GM13977 (cell line): ENCODE data around the gene HNRNPM.
"Not testable (repeated sequence)": the region's sequence is repeated elsewhere in the genome, so short reads cannot be mapped to it uniquely, and the experiment has no call there.

Experiments
- DNase-seq: peaks from one replicate; pipeline ENCODE4 v3.0.0; 2012; ENCODE audit warnings: low spot score
- in situ Hi-C: fragments of 300-500 bp; cut with MboI; formaldehyde crosslinking; loops from one replicate; pipeline ENCODE4 v1.12.0; 2022; ENCODE audit warnings: low sequenced_read_pairs, low pct_unique_long_range_greater_than_20kb, mixed read lengths, inconsistent platforms; ENCODE audit not compliant: unreplicated experiment
- TF ChIP-seq, protein P1 (sequence below): IDR thresholded peaks from 2 replicates; pipeline ENCODE4 v1.5.1; 2012; ENCODE audit warnings: mild to moderate bottlenecking, control low read depth; ENCODE audit not compliant: insufficient read depth; ENCODE audit errors: extremely low read depth, missing control alignments

The HNRNPM gene

DNA sequence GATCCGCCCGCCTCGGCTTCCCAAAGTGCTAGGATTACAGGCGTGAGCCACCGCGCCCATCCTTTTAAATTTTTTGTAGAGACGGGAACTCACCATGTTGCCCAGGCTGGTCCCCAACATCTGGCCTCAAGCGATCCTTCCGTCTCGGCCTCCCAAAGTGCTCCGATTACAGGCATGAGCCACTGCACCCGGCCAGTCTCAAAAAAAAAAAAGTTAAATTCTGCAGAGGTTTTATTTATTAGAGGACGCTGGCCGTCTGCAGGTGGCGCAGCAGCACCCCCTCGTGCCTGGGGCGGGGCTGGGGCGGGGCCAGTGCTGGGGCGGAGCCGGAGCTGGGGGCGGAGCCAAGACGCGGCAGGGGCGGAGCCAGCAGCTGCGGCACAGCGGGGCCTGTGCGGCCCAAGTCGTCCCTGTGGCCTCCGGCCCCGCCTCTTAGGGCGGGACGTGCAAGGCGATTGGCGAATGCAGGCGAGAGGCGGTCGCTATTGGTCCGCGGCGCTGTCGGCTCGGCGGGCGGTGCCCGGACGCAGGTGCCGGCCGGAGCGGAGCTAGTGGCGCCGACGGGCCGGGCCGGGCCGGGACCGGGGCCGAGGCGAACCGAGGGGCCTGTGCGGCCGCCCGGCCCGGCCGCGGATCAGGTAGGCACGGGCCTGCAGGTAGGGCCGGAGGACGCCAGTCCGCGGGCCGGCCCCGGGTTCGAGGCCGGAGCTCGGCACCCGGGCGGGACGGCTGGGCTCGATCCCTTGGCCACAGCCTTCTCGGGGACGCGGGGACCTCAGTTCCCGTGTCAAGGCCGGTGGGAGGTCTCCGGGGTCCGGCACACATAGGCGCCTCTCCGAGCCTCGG is 31.8 kb upstream of the HNRNPM start, which contains the start of gene MARCHF2:
TSS of gene MARCHF2 (plus strand) at position 523 of the 846 bp plus-strand sequence. CDS start 8,536 bp downstream, outside the sequence.
- TF ChIP-seq, protein P1, sequence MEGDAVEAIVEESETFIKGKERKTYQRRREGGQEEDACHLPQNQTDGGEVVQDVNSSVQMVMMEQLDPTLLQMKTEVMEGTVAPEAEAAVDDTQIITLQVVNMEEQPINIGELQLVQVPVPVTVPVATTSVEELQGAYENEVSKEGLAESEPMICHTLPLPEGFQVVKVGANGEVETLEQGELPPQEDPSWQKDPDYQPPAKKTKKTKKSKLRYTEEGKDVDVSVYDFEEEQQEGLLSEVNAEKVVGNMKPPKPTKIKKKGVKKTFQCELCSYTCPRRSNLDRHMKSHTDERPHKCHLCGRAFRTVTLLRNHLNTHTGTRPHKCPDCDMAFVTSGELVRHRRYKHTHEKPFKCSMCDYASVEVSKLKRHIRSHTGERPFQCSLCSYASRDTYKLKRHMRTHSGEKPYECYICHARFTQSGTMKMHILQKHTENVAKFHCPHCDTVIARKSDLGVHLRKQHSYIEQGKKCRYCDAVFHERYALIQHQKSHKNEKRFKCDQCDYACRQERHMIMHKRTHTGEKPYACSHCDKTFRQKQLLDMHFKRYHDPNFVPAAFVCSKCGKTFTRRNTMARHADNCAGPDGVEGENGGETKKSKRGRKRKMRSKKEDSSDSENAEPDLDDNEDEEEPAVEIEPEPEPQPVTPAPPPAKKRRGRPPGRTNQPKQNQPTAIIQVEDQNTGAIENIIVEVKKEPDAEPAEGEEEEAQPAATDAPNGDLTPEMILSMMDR: peak; percentile 70
- DNase-seq: peak; percentile 100
- in situ Hi-C loops: no loop called here

DNA sequence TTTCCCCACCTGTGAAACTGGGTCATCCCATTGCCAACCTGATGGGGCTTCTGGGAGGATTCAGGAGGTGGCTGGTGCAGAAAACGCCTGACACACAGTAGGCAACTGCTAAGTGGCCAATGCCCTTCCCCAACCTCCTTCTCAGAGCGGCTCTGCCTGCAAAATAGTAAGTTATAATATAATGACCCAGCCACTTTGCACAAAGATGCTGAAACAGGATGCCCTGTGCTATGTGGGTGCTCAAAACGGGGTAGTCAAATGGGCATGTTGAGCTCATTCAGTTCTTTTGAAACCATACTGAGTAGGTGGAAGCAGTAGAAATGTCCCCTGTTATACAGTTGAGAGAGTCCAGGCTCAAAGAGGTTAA is 31.2 kb upstream of the HNRNPM start:
- in situ Hi-C loops: no loop called here
- TF ChIP-seq, protein P1: no peak
- DNase-seq: no peak

DNA sequence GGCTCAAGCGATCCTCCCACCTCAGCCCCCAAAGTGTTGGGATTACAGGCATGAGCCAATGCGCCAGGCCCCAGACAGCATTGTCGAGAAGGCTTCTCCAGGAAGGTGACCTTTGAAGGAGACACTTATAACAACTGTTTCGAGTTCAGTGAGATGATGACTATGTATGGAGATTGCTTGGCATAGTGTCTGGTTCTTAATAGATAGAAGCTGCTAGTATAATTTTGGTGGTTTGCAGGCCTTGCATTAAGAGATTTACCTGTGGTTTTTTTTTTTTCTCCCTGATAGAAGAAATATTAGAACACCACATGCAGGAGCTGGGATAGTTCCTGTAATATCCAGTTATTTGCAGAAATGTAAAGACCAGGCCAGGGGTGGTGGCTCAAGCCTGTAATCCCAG is 28.0 kb upstream of the HNRNPM start:
- TF ChIP-seq, protein P1: no peak
- DNase-seq: no peak
- in situ Hi-C loops: no loop called here

DNA sequence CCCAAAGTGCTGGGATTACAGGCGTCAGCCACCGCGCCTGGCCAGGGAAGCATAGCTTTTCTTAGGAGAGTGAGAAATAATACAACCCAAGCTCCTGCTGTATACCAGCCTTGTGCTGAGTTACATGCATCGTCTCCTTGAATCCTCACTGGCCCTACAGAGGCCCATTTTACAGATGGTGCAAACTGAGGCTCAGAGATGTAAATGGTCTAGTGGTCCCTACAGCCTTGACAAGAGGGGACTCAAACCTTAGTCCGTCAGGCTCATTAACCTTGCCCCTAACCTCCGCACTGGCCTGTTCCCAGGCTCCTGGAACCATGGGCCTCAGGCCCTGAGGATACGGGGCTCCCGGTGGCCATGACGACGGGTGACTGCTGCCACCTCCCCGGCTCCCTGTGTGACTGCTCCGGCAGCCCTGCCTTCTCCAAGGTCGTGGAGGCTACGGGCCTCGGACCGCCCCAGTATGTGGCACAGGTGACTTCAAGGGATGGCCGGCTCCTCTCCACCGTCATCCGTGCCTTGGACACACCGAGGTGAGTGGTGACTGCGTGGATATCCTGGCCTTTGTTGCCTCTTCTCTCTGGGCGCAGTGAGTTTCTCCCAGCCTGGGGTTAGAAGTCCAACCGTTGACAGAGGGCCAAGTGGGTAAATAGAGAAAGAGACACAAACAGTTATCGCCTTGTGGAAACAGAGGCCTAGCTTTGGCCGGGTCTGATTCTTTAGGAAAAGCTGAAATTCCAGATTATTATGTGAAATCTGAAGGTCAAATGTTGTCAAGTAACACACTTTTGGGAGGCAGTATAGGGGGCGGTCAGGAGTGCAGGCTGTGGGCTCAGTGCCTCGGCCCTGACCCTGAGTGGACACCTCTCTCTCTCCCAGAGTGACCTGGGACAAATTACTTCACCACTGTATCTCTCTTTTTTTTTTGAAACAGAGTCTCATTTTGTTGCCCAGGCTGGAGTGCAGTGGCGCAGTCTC is 23.0 kb upstream of the HNRNPM start:
- DNase-seq: no peak
- TF ChIP-seq, protein P1: no peak
- in situ Hi-C loops: no loop called here

DNA sequence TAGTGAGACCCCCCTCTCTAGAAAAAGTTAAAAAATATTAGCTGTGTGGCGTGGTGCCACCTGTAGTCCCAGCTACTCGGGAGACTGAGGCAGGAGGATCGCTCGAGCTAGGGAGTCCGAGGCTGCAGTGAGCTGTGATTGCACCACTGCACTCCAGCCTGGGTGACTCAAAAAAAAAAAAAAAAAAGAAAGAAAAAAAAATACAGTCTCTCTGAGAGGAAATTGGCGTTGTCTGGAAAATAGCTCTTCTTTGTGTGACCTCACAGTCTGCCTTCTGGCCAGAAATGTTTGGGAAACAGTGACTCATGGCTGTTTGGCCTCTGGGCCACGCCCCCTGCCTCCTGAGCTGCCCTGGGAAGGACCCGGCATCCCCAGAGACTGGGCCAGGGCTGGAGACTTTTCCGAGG is 21.0 kb upstream of the HNRNPM start:
- DNase-seq: no peak

DNA sequence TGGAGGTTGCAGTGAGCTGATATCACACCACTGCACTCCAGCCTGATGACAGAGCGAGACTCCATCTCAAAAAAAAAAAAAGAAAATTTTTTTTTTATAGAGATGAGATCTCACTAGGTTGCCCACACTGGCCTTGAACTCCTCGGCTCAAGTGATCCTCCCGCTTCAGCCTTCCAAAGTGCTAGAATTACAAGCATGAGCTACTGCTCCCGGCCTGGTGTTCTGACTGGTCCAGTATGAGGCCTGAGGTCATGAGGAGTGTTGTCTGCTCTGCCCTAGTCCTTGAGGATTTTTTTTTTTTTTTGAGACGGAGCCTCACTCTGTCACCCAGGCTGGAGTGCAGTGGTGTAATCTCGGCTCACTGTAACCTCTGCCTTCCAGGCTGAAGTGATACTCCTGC is 19.4 kb upstream of the HNRNPM start:
- DNase-seq, in situ Hi-C loops: not testable (repeated sequence)

More for the DNA sequence above, 21.0 kb upstream of the HNRNPM start:
- in situ Hi-C loops: no loop called here
- TF ChIP-seq, protein P1: no peak

DNA sequence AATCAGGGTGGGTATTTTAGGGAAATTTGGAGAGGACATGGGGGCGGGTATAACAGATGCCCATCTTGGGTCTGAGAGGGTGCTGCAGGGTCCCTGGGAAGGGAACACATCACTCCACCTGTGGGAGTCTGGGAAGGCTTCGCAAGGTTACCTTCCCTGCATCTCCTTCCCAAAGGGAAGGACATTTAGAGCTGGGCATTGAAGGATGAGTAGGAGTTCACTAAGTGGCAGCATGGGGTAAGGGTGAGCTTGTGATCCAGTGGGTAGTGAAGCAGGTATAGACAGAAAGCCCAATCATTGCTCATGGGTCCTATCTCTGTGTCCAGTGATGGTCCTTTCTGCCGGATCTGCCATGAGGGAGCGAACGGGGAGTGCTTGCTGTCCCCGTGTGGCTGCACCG is 18.5 kb upstream of the HNRNPM start:
- TF ChIP-seq, protein P1: no peak
- in situ Hi-C loops: no loop called here
- no peak for DNase-seq
